Left ventricle myocardium inferior (tissue), 1 donor: Measurements from ENCODE around the gene TIMM22. TPM values are rescaled to one million over a fixed set of nuclear protein-coding genes. Genes with fewer than 3 reads are reported as not detected.
"Not testable (repeated sequence)": the region's sequence is repeated elsewhere in the genome, so short reads cannot be mapped to it uniquely, and the experiment has no call there.

Experiments used
- DNase-seq: peaks from one replicate; pipeline ENCODE4 v3.0.0-alpha.2; 2020
- H3K27ac ChIP-seq: fragments of 200-600 bp; replicated peaks from 2 replicates; pipeline ENCODE4 v1.8.0; 2021
- H3K27me3 ChIP-seq: fragments of 200-600 bp; 2 replicates; pipeline ENCODE4 v1.8.0; 2021; ENCODE audit warnings: low read depth
- H3K36me3 ChIP-seq: fragments of 200-600 bp; 2 replicates; pipeline ENCODE4 v1.8.0; 2021
- H3K4me1 ChIP-seq: fragments of 200-600 bp; 2 replicates; pipeline ENCODE4 v1.8.0; 2021
- H3K4me3 ChIP-seq: fragments of 200-600 bp; 2 replicates; pipeline ENCODE4 v1.8.0; 2021; ENCODE audit warnings: mild to moderate bottlenecking, moderate library complexity
- H3K9me3 ChIP-seq: fragments of 200-600 bp; replicated peaks from 2 replicates; pipeline ENCODE4 v1.8.0; 2021
- CTCF ChIP-seq: fragments of 200-600 bp; IDR thresholded peaks from 2 replicates; pipeline ENCODE4 v1.8.0; 2021; ENCODE audit warnings: antibody characterized with exemption, mild to moderate bottlenecking, borderline replicate concordance
- intact Hi-C: fragments of 100-400 bp; cut with micrococcal nuclease; formaldehyde crosslinking; loops from one replicate; pipeline ENCODE4 v1.11.0; 2022
- total RNA-seq: library from RNA; stranded (reverse); fragmentation: NEBNext Ultra II Directional; extraction: Animal tissue kit (Norgen Biotek cat#: 25700); gene quantifications from one replicate; pipeline ENCODE4 v1.2.1, GENCODE V29; 2021
- donor health status: DM: no; HTN: yes; CAD: no; lungs with severe emphysema.

The TIMM22 gene
- total RNA-seq, 1 donor from 2014 or later = 17.6 TPM

- DNase-seq = peak; percentile 70
- Histone ChIP-seq H3K9me3 (no peaks in the 10 kb centered on the region), H3K36me3 (peaks cover 30% of the 10 kb centered on the region), H3K4me1 (peaks cover 78% of the 10 kb centered on the region), H3K27ac (peak overlapping the region; percentile 95), H3K4me3 (peak overlapping the region; percentile 6), H3K27me3 (no peaks in the 10 kb centered on the region)
- TF ChIP-seq CTCF = peak; percentile 51
- intact Hi-C loops = no loop called here
Observed at GRCh38 chr17:1047177-1047878, 50.4 kb downstream of the TIMM22 start.

- Histone ChIP-seq H3K27ac (peak overlapping the region; percentile 95), H3K4me3 (peak overlapping the region; percentile 6), H3K36me3 (peaks cover 29% of the 10 kb centered on the region), H3K9me3 (no peaks in the 10 kb centered on the region), H3K4me1 (peaks cover 71% of the 10 kb centered on the region), H3K27me3 (no peaks in the 10 kb centered on the region)
- TF ChIP-seq CTCF = no peak
- intact Hi-C loops = no loop called here
- no peak for DNase-seq
Observed at GRCh38 chr17:1047879-1048470, 51.0 kb downstream of the TIMM22 start.

- DNase-seq = peak; percentile 12
- peaks cover 33% of the 10 kb centered on the region for H3K36me3 ChIP-seq
- peaks cover 68% of the 10 kb centered on the region for H3K4me1 ChIP-seq
- H3K27me3 ChIP-seq, H3K4me3 ChIP-seq, H3K9me3 ChIP-seq, intact Hi-C loops: not testable (repeated sequence)
- H3K27ac ChIP-seq = peak overlapping the region; percentile 95
Observed at GRCh38 chr17:1048516-1049115, 51.7 kb downstream of the TIMM22 start.

- no peaks in the 10 kb centered on the region for H3K9me3 ChIP-seq
- peaks cover 40% of the 10 kb centered on the region for H3K36me3 ChIP-seq
- intact Hi-C loops = no loop called here
- peaks cover 65% of the 10 kb centered on the region for H3K4me1 ChIP-seq
- peak overlapping the region; percentile 32 for H3K27ac ChIP-seq
- no peak overlapping the region for H3K4me3 ChIP-seq
- no peak for TF ChIP-seq CTCF
- peak; percentile 3 for DNase-seq
- H3K27me3 ChIP-seq = no peaks in the 10 kb centered on the region
Observed at GRCh38 chr17:1049446-1050225, 52.7 kb downstream of the TIMM22 start.

GRCh38 chr17:1050246-1050995, 53.5 kb downstream of the TIMM22 start:
- no peaks in the 10 kb centered on the region for H3K9me3 ChIP-seq
- peaks cover 48% of the 10 kb centered on the region for H3K36me3 ChIP-seq
- intact Hi-C loops = no loop called here
- peak; percentile 3 for DNase-seq
- H3K27ac ChIP-seq = peak overlapping the region; percentile 32
- peaks cover 57% of the 10 kb centered on the region for H3K4me1 ChIP-seq
- TF ChIP-seq CTCF = no peak
- H3K27me3 ChIP-seq = no peaks in the 10 kb centered on the region
- no peak overlapping the region for H3K4me3 ChIP-seq
